ENCODE data around the gene CTIF.

GRCh38 chr18:48785091-48785614, 246.3 kb downstream of the CTIF start:
- TF ChIP-seq, protein P1, sequence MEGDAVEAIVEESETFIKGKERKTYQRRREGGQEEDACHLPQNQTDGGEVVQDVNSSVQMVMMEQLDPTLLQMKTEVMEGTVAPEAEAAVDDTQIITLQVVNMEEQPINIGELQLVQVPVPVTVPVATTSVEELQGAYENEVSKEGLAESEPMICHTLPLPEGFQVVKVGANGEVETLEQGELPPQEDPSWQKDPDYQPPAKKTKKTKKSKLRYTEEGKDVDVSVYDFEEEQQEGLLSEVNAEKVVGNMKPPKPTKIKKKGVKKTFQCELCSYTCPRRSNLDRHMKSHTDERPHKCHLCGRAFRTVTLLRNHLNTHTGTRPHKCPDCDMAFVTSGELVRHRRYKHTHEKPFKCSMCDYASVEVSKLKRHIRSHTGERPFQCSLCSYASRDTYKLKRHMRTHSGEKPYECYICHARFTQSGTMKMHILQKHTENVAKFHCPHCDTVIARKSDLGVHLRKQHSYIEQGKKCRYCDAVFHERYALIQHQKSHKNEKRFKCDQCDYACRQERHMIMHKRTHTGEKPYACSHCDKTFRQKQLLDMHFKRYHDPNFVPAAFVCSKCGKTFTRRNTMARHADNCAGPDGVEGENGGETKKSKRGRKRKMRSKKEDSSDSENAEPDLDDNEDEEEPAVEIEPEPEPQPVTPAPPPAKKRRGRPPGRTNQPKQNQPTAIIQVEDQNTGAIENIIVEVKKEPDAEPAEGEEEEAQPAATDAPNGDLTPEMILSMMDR (IDR thresholded peaks at IDR 0.05): no peak
- TF ChIP-seq POLR2A (IDR thresholded peaks at IDR 0.05): no peak
- TF ChIP-seq EP300 (IDR thresholded peaks at IDR 0.05): no peak
